Measurements from ENCODE around the gene CRK. TPM values are rescaled to one million over a fixed set of nuclear protein-coding genes. Genes with fewer than 3 reads are reported as not detected.

CRK gene
- 47.6 and 51.9 TPM in 2 replicates for total RNA-seq
- polyA plus RNA-seq (2012), result 39.9 TPM

DNA sequence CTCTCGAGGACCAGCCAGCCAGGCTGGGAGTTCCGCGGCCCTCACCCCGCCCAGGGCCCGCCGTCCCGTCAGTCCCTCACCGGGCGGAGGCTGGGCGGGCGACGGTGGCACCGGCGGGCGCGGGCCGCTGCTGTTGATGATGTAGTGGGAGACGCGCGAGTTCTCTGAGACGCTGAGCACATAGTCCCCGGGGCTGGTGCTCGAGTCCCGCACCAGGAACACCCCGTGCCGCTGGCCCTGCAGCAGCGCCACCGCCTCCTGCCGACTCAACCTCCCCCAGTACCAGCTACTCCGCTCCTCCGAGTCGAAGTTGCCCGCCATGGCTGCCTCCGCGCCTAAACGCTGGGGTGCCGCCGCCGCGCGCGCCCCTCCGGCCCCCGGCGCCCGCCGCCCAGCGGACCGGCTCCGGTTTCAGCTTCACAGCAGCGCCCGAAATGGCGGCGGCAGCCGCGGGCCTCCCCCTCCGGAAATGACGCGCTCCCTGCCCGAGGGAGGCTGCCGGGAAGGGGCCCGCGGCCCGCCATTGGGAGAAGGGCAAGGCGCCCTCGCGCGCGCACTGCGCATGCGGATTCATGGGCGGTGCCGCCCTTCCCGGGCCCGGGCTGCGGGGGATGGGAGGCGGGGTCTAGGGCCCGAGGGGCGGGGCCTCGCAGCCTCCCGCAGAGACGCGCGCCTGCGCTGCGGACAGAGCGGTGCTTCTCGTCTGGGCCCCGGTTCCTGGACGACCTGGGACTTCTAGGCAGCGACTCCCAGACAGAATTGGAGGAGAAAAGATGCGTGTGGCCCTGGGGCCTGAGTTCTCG is at the start of gene CRK:
CRK (minus strand) TSS at position 436 of the 803 bp plus-strand sequence; CDS start at position 321, 115 bp downstream.
- peak; percentile 96 for DNase-seq (ENCODE audit: low read depth)

DNA sequence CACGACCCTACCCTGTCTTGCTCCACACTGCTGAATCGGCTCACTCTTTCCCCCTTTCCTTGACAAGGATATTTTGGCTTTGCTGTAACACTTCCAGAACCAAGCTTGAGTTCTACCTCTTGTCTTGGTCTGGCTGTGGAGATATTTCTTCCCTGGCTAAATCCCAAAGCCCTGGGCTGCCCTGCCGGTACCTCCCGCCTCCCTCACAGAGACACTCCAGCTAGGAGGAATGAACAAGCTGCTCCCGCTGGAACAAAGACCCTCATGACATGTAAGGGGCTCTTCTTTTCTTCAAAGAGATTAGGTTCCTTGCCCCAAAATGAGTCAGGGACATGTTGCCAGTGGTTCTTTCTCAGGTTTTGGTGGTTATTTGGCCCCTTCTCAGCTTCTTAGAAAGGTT is 49.6 kb upstream of the CRK start:
- DNase-seq (ENCODE audit: low read depth), result no peak

DNA sequence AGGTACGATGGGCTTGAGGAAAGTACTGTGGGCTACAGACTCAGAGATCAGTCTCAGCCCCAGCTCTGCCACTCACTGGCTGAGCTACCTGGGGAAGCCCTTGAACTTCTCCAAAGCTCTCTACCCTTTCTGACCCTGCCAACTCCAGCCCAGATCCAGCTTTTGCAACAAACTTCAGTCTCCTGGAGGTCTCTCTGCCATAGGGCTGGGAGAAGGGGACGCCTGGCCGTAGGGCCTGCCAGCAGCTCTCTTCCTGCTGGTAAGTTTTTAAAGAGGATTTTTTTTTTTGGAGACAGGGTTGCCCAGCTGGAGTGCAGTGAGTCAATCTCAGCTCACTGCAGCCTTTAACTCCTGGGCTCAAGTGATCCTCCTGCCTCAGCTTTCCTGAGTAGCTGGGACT is 48.8 kb upstream of the CRK start:
- no peak for DNase-seq (ENCODE audit: low read depth)

DNA sequence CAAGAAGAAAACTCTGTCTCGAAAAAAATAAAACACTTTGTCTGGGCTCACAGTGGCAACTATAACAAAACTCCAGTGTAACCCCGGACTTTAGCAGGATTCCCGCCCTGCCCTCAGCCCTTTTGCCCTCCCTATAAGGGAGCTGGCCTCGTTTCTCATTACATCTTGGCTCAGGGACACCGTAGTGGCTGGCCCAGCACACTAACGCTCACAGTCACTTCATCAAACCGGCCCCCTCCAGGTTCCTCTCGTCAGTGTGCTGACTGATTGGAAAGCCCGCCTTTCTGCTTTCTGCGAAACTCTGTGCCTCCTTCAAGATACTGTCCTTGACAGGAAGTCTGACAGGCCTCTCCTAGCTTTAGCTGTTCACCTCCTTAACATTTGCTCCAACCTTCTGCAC is 47.7 kb upstream of the CRK start:
- DNase-seq (ENCODE audit: low read depth), result no peak

DNA sequence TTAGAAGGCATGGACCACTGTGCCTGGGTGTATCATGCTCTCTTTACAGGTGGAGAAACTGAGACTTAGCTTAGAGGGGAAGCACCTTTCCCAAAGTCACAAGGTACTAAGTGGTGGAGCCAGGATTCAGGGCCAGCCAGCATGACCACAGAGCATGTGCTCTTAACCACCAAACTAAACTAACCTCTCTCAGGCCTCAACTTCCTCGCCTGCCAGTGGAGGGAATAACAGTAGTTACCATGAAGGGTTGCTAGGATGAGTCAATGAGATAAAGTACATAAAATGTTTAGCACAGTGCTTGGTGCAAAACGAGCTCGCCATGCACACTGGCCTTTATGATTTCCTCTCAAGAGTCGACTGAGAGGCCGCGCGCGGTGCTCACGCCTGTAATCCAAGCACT is 42.8 kb upstream of the CRK start:
- peak; percentile 78 for DNase-seq (ENCODE audit: low read depth)

DNA sequence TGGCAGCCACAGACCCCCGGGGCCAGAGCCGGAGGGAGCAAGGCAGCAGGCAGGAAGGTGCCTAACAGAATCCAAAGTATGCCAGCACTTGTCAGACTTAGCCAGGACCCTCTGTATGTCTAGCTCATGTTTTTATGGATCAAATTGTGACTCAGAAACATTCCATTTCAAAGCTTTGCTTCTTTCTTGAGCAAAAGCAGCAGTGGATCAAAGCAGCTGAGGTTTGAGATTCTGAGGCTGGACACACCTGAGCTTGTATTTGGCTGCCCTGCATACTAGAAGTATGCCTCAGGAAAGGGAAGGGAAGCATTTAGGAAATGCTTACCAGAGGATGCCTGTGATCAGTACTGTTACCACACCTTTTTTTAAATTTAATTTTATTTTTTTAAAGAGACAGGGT is 42.2 kb upstream of the CRK start:
- DNase-seq (ENCODE audit: low read depth), result no peak

DNA sequence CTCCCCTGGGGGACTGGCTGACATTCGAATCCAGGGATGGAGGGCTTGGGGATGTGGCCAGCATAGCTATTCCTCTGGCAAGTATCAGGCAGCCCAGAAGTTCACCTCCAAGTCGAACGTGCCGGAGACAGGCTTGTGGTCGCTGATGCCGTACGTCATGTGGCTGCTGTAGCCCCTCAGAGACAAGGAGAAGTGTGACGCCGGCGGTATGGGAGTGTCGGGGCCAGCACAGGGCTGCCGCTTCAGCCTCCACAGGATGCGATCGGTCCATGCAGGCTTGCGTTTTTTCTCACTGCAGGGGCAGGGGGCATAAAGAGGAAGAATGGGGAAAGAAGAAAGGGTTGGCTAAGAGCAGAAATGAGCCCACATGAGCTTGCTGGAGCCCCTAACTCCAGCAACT is 41.8 kb upstream of the CRK start:
- DNase-seq (ENCODE audit: low read depth), result no peak

DNA sequence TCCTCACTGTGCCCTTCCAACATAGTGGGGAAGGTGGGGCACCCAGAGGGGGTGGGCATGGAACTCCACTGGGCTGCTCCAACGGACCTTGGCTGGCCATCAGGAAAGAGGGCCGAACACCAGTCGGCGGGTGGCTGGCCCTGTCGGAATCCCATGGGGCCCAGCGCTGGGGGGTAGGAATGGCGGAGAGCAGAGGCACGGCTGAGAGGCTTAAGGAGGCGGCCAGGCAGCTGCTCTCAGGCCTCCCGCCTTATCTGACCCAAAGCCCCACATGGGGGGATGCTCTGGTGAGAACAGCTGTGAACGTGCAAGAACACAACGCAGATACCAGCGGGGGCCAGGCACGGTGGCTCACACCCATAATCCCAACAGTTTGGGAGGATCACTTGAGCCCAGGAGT is 40.8 kb upstream of the CRK start:
- no peak for DNase-seq (ENCODE audit: low read depth)

DNA sequence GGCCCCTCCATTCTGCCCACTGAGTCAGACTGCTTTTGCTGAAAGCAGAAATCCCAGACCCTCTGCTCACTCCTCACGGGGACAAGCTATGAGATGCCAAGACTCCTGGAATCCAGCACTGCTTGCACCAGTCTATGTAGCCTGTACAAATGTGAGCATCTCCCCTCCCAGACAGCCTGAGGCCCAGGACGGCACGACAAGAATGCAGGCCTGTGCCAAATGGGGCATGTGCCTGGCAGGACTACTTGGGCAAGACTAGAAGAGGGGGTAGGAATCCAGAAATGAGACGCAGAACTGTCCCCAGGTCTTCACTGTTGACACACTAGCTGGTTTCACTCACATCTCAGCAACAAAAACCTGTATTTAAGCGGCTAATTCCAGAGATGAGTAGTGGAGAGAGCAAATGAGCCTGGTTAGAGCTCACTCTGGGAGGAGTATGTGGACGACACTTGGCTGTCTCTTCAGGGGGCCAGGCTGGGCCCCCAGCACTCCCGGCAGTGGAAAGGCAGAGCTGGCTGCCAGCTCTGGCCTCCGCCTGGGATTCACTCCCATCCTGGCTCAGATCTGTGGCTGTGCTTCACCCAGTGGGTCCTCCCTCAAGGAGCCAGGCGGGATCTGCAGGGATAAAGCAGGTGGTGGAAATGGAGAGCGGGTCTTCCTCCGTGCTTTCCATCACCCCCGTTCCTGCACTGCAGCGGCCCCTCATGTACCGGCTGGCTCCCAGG is 39.4 kb upstream of the CRK start:
- DNase-seq (ENCODE audit: low read depth), result peak; percentile 77

DNA sequence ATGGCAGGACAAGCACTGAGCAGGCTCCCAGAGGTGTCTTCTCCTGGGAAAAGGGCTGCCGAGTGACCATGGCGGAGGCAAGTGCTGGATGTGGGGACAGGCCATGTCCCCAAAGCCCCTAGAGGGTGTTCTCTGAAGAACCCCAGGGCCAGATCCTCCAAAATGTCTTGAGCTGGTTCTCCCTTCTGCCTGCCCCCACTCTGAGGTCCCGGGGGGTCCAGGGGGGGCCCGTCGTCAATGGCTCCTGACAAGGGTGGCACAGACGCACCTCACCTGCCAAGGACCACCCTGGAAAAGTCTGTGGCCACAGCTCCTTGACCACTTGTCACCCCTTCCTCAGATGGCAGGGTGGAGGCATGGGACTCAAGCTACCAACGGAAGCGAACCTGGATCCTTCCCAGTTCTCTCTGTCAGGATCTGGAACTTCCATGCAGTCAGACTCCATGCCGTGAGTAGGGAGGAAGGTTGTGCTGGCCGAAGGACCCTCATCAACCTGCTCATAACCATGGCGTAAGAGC is 38.8 kb upstream of the CRK start:
- no peak for DNase-seq (ENCODE audit: low read depth)

DNA sequence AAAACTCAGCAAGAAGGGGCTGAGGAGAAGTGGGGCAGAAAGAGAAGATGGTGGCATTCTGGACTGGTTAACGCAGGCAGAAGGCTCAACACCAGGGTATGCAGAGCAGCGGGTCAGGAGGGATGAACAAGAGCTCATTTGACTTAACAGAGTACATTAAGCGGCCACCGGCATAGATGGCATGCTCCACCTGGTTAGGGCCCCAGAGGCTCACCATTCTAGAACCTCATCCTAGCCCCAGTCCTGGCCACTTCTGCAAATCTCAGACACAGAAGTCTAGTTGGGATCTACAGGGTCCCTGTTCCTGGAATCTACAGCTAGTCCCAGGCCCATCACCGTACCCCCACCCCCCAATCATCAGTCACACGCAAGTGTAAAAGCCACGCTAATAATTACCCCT is 38.2 kb upstream of the CRK start:
- DNase-seq (ENCODE audit: low read depth), result no peak

DNA sequence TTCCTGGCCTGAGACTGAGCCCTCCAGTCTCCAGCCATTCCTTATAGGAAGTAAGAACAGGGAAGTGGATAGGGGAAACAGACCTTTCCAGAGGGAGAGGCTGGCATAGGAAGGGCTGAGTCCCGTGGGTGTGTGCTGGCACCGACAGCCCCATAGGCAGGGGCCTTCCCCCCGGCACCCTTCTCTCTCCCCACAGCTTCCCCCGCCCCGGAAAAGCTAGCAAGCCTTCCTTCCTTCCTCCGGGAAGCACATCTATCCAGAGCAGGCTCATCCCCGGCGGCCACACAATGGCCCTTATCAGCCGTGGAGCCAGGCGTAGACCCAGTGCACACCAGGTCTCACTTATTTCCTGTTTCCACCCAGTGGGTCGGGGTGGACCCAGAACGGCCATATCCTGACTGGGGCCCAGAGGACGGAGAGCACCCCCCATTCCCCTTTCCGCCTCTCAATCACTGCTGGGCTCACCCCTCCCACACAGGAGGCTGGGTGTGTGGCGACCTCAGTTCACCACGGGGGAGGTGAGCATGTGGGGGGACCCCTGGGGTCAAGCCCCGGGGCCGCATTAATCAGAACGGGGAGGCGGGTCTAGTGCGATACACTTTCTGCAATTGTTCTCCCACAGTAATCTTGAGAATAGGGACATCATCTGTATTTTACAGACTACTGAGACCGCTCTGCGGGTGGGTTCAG is 37.4 kb upstream of the CRK start:
- no peak for DNase-seq (ENCODE audit: low read depth)

DNA sequence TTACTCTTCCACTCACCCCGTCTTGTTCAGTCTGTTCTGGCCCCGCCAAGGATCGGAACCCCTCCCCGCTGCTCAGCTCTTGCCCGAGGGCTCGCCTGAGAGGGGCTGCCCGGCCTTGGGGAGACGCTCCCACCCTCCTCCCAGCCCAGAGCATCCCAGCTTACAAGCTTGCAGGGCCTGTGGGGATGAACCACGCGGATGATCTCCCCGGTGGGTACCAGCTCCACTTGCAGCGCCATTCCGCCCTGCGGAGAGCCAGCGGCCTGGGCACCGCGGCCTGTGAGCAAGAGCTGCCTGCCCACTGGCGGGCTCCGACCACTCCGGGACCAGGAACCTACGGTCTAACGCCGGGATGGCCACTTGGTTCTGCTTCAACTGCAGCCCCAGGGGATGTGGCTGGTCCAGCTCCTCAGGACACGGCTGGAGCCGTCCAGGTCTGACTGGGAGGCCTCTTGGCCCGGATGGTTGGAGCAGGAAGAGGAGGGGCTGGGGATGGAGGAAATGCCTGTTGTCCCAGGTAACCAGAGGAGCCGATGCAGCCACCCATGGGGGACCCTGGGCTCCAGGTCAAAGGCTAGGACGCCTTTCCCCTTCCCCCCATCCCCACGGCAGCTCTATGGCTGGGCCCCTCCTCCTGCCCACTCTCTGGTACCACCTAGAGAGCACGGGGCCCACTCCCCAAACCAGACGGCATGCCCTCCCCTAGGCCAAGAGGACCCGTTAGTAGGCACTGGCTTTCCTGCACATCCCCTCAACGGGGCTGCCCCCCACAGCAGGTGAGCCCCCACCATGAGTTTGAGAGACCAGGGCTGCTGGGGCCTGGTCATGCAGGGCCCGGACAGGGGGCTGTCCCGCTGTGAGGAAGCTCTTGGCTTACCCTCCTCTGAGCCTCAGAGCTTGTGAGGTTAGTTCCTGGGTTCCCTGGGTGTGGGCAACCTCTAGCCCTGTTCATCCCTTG is 36.5 kb upstream of the CRK start, which contains the start of gene MYO1C:
MYO1C (minus strand) TSS at position 438 of the 958 bp plus-strand sequence; CDS start at position 239, 199 bp downstream.
- no peak for DNase-seq (ENCODE audit: low read depth)

DNA sequence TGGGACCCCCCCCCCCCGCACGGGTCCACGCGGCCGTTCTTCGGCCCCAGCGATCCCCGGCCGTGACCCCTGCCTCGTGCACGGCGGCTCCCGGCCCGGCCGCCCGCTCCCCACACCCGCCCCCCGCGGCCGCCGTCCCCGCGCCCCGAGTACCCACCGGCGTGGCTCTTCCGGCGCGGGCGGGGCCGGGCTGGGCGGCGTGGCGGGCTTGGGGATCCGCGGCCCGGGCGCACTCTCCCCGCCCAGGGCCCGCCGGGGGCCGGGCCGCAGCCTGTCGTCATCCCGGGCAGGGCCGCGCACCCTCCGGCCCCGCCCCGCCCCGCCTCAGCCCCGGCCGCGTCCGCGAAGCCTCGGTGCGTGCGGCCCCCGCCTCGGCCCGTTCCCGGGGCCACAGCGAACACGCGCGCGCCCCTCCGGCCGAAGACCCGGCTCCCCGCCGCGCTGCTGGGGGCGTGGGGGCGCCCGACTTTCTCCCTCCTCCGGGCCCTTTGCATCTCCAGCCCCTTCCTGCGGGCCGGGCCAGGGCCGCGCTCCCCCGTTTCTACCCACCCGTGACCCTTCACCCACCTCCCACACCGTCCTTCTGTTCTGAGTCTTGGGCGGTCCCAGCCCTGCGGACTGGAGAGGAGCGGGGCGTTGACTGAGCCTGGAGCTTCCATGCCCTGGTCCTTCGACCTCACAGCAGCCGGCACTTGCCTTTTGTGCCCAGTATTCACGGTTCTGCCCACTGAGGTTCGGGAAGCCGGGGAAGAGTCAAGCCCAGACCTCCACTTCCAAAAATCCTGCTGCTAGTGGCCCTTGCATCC is 35.6 kb upstream of the CRK start:
- peak; percentile 55 for DNase-seq (ENCODE audit: low read depth)

DNA sequence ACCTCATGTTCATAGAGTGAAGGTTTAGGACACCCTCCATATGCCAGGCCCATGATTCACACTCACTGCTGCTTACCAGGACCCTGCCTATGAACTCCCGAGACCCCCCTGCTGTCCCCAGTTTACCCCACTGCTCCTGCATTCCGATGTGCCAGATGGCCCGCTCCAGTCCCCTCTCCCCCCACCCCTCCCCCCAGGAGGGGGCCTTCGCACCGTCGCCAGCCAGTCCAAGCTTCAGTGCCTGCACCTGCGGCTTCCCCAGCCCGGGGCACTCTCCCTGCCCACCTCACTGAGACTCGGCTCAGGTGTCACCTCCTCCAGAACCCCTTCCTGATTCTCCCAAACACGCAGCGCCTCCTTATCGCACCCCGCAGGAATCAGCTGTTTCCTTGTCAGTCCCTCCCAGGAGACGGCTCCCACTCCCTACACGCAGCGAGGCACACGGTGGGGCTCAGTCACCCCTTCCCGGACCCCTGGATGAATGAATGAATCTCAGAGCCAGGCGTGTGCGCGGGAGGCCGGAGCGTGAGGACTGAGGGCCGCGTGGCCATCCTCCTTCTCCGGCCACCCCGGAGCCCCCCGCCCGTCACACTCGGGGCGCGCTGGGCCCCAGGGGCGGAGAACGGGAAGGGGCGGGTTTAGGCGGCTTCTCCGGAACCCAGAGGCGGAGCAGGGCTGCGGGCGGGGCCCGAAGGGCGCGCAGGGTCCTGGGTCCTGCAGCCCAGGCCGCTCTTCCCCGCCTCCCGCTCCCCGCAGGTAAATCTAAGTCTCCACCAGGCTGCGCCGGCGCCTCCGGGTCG is 34.8 kb upstream of the CRK start:
- DNase-seq (ENCODE audit: low read depth), result peak; percentile 68

DNA sequence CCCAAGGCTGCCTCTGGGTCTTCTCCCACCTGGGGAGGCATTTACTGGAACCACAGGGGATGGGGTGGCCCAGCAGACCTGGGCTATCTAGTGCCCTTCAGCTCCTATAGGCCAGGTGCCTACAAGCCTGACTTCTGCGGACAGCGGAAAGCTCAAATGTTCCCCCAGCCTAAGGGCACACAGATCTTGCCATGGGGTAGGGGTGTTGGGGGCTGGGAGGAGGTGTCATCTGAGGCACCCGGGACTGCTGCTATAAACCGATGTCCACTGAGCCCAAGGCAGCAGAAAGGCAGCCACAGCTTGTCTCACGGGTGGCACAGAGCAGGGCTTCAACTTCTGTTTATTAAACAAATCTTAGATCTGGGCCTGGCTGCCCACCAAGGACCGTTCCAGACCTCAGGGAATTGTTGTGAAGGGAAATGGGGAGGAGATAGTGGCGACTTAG is 32.8 kb upstream of the CRK start:
- no peak for DNase-seq (ENCODE audit: low read depth)

DNA sequence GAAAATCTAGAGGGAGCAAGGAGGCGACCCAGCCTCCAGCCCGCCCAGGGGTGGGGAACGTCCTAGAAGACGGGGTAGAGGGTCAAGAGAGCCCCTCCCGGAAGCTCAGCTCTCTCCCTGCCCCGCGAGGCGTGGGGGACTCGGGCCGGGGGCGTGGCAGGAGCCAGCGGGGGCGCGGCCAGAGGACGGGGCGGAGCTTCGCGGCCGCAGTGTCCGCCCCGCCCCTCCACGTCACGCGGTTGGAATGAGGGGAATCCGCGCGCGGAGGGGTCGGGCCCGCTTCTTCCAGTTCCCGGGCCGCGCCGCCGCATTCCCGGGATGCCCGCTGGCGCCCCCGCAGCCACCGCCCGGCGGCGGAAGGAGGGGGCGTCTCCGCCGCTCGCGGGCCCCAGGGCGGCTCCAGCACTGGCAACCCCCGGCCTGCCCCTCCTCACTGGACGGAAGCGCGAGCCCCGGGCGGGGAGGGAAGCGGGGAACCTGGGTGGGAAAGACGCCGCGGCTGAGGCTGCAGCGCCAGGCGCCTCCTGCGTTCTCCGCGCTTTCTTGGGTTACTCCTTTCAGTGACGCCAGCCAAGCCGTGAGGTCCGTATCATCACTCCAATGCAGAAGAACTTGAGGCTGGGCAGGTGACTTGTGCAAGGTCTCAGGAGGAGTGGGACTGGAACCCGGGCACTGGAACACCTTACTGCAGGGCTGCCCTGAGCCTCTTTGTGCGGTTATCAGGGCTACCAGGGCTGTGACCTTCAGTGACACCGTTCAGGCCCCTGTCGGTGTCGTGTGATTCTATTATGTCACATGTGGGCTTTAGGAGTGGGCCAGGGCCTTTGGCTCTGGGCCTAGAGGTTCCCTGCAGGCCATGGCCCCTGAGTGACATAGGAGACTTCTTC is 32.1 kb upstream of the CRK start:
- DNase-seq (ENCODE audit: low read depth), result peak; percentile 91

All from myocyte (in vitro differentiated cells).